PFSK-1 (cell line): ENCODE data around the gene LSM12.
A peak's percentile ranks its signal among the peaks of the same experiment; 100 is the strongest.

Experiments
- FOXP2 ChIP-seq: optimal IDR thresholded peaks from 2 replicates; pipeline ENCODE3; 2011; ENCODE audit warnings: borderline replicate concordance, control low read depth, inconsistent platforms; ENCODE audit not compliant: insufficient read depth; ENCODE audit errors: extremely low read length, extremely low read depth
- POLR2AphosphoS5 ChIP-seq: IDR thresholded peaks from 2 replicates; pipeline ENCODE4 v1.6.1; 2012; ENCODE audit warnings: low read depth, mild to moderate bottlenecking, control low read depth, low read length, moderate library complexity
- SIN3A ChIP-seq: IDR thresholded peaks from 2 replicates; pipeline ENCODE4 v1.6.1; 2012; ENCODE audit warnings: mild to moderate bottlenecking, low read length, moderate library complexity, borderline replicate concordance; ENCODE audit not compliant: insufficient read depth
- TAF1 ChIP-seq: IDR thresholded peaks from 2 replicates; pipeline ENCODE4 v1.6.1; 2012; ENCODE audit warnings: low read length, control low read depth, borderline replicate concordance; ENCODE audit not compliant: insufficient read depth
- TF ChIP-seq, protein P1 (sequence below), 2 experiments: IDR thresholded peaks; 2 replicates each; pipeline versions ENCODE4 v1.6.1 to v1.8.0; 2011 to 2012; ENCODE audit warnings: low read depth in 2 of 2, low read length in 2 of 2, control low read depth in 1 of 2, inconsistent platforms in 1 of 2, mild to moderate bottlenecking in 1 of 2, moderate library complexity in 1 of 2; ENCODE audit not compliant: insufficient read depth in 1 of 2

LSM12 gene

GRCh38 chr17:44004761-44005526 is 61.5 kb downstream of the LSM12 start:
- TF ChIP-seq, protein P1, sequence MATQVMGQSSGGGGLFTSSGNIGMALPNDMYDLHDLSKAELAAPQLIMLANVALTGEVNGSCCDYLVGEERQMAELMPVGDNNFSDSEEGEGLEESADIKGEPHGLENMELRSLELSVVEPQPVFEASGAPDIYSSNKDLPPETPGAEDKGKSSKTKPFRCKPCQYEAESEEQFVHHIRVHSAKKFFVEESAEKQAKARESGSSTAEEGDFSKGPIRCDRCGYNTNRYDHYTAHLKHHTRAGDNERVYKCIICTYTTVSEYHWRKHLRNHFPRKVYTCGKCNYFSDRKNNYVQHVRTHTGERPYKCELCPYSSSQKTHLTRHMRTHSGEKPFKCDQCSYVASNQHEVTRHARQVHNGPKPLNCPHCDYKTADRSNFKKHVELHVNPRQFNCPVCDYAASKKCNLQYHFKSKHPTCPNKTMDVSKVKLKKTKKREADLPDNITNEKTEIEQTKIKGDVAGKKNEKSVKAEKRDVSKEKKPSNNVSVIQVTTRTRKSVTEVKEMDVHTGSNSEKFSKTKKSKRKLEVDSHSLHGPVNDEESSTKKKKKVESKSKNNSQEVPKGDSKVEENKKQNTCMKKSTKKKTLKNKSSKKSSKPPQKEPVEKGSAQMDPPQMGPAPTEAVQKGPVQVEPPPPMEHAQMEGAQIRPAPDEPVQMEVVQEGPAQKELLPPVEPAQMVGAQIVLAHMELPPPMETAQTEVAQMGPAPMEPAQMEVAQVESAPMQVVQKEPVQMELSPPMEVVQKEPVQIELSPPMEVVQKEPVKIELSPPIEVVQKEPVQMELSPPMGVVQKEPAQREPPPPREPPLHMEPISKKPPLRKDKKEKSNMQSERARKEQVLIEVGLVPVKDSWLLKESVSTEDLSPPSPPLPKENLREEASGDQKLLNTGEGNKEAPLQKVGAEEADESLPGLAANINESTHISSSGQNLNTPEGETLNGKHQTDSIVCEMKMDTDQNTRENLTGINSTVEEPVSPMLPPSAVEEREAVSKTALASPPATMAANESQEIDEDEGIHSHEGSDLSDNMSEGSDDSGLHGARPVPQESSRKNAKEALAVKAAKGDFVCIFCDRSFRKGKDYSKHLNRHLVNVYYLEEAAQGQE (IDR thresholded peaks at IDR 0.05; ENCODE audit: insufficient read depth in 1 of 2, low read depth in 2 of 2, low read length in 2 of 2) = no peak
- TF ChIP-seq POLR2AphosphoS5 (no peak), SIN3A (no peak), FOXP2 (no peak), TAF1 (no peak)

DNA sequence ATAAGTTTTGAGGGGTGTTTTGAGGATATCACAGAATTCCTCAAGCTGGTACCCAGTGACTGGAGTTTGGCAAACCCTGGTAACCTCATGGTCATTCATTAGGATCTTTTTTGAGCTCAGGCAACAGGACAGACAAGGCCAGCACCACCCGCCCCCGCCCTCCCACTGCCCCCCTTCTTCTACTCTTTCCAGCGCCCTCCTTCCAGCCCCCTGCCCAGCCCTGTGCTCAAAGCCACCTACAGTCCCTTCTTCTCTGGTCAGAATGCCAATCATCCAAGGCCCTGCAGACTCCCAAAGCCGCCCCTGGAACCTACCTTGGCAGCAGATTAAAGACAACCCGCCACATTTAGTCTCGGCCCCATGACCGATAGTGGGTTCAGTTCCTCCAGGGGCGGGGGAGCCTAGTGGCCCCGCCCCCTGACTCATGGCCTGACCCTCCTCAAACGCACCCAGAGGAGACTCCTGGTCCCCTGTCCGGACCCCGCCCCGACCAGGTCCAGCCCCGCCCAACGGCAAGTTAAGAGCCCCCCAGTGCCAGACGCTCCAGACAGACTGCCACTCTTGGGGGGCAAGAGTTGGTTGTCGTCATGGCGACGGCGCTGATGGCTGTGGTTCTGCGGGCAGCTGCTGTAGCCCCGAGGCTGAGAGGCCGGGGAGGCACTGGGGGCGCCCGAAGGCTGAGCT is 62.3 kb downstream of the LSM12 start, which contains the start of gene NAGS:
NAGS (plus strand) TSS at position 546 of the 684 bp plus-strand sequence; CDS start at position 588, 42 bp downstream.
- TF ChIP-seq, protein P1 (IDR thresholded peaks at IDR 0.05; ENCODE audit: insufficient read depth in 1 of 2, low read depth in 2 of 2, low read length in 2 of 2) = no peak
- TF ChIP-seq FOXP2 = no peak
- TF ChIP-seq SIN3A = no peak
- no peak for TF ChIP-seq POLR2AphosphoS5
- TF ChIP-seq TAF1 = no peak

GRCh38 chr17:44002141-44002848 is 64.2 kb downstream of the LSM12 start:
- TF ChIP-seq, protein P1 (IDR thresholded peaks at IDR 0.05; ENCODE audit: insufficient read depth in 1 of 2, low read depth in 2 of 2, low read length in 2 of 2) = 0 out of 4 replicates have a peak, but pooled peaks of 1 of the 2 experiments have one; percentile 33
- TF ChIP-seq TAF1 (peak; percentile 52; the same call in 1 of the 2 replicates), SIN3A (peak; percentile 20; the same call in 1 of the 2 replicates), POLR2AphosphoS5 (no peak), FOXP2 (no peak)

GRCh38 chr17:44001461-44001920 is 65.0 kb downstream of the LSM12 start:
- TF ChIP-seq, protein P1 (IDR thresholded peaks at IDR 0.05; ENCODE audit: insufficient read depth in 1 of 2, low read depth in 2 of 2, low read length in 2 of 2) = no peak
- TF ChIP-seq POLR2AphosphoS5 = no peak
- TF ChIP-seq SIN3A = no peak
- no peak for TF ChIP-seq FOXP2
- TF ChIP-seq TAF1 = no peak
